GM18907 (cell line): ENCODE measurements around the gene OR6C65.
"Not testable (repeated sequence)": the region's sequence is repeated elsewhere in the genome, so short reads cannot be mapped to it uniquely, and the experiment has no call there.

Source experiments
- ATAC-seq: cut with Tn5 transposase; IDR thresholded peaks from one replicate; pipeline ENCODE4 v1.9.1; 2021; ENCODE audit warnings: mild to moderate bottlenecking, moderate library complexity; ENCODE audit not compliant: unreplicated experiment

The OR6C65 gene

GRCh38 chr12:55400229-55400628 lies at the start of gene OR6C65:
TSS of gene OR6C65 (plus strand) at chr12:55400529. CDS start at chr12:55400529, 0 bp downstream.
- ATAC-seq = no peak

GRCh38 chr12:55355338-55355737 lies 45.0 kb upstream of the OR6C65 start:
- ATAC-seq = not testable (repeated sequence)

DNA sequence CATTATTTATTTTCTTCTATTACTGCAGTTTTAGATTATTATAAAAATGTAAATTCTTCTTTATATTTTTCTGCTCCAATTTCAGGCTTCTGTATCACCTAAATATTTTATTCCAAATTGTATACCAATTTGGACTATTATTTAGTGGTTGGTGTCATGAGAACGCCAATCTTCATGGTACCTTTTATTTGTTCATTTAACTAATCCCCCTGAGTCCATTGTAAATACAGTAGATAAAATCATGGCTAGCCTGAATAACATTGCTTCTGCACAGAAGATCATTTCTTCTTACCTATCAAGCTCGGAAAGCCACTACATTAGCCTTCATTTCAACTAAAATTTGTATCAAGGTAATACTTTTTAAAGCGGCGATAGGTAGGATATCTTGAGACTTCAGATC lies 37.7 kb upstream of the OR6C65 start, which contains the start of gene OR6C75:
Gene OR6C75, plus strand, starts transcription at position 301 of the 400 bp plus-strand sequence. CDS start 2,136 bp downstream, outside the sequence.
- ATAC-seq = no peak

DNA sequence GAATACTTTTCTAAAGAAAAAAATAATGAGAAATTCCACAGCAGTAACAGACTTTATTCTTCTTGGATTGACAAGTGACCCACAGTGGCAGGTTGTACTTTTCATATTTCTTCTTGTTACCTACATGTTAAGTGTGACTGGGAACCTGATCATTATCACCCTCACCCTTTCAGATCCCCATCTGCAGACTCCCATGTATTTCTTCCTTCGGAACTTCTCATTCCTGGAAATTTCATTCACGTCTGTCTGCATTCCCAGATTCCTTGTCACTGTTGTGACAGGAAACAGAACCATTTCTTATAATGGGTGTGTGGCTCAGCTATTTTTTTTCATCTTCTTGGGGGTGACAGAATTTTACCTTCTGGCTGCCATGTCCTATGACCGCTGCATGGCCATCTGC lies 35.2 kb upstream of the OR6C65 start:
- no peak for ATAC-seq

- no peak for ATAC-seq
These were observed 27.8 kb upstream of the OR6C65 start for GRCh38 chr12:55372521-55372920.

- ATAC-seq = no peak
These were observed 14.4 kb upstream of the OR6C65 start for GRCh38 chr12:55385891-55386290.

DNA sequence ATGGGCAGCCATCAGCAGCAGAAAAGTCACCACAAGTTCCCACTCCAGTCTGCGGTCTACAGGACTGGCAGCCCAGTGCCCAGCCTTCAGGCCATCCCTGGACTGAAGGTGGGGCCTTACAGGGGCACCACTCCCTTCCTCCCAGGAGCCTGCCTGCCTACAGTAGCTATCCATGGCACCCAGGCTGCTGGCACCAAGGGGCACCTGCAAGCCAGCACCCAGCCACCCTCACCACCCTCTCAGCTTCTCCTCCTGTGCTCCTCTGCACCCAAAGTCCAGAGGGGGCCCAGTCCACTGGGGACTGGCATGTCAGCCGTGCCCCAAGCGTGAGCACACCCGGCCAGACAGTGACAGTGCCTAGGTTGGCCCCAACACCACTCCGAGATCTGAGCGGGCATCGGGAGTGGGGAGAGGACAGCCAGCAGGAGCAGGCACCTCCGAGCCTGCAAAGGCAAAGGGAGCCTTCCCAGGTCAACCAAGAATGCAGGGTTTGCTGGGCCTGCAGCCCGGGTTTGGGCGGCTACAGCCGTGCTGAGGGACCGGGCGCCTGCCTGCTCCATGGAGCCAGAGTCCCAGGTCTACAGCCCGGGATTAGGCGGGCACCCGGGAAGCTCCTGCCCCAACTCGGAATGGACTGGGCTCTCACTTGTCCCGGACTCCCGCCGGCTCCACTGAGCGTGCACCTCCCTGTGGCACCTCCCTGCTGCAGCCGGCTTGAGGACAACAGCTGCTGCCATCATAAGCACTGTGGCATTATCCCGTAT lies 8.1 kb upstream of the OR6C65 start:
- no peak for ATAC-seq

DNA sequence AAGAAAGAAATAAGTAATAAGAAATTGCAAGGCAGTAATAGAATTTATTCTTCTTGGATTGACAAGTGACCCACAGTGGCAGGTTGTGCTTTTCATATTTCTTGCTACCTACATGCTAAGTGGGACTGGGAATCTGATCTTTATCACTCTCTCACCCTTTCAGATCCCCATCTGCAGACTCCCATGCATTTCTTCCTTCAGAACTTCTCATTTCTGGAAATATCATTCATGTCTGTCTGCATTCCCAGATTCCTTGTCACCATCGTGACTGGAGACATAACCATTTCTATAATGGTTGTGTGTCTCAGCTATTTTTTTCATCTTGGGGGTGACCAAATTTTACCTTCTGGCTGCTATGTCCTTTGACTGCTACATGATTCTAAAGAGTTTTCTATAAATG lies 4.0 kb upstream of the OR6C65 start:
- ATAC-seq = no peak

GRCh38 chr12:55407866-55408265 lies 7.5 kb downstream of the OR6C65 start:
- no peak for ATAC-seq

DNA sequence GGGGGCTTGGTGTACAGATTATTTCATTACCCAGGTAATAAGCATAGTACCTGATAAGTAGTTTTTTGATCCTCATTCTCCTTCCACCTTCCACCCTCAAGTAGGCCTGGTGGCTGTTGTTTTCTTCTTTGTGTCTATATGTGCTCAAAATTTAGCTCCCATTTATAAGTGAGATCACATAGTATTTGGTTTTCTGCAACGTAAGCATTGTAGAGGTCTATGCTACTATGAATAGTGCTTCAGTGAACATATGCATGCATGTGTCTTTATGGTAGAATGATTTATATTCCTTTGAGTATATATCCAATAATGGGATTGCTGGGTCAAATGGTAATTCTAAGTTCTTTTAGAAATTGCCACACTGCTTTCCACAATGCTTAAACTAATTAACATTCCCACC lies 8.8 kb downstream of the OR6C65 start:
- not testable (repeated sequence) for ATAC-seq

- ATAC-seq = not testable (repeated sequence)
These were observed 11.8 kb downstream of the OR6C65 start for GRCh38 chr12:55412138-55412537.

DNA sequence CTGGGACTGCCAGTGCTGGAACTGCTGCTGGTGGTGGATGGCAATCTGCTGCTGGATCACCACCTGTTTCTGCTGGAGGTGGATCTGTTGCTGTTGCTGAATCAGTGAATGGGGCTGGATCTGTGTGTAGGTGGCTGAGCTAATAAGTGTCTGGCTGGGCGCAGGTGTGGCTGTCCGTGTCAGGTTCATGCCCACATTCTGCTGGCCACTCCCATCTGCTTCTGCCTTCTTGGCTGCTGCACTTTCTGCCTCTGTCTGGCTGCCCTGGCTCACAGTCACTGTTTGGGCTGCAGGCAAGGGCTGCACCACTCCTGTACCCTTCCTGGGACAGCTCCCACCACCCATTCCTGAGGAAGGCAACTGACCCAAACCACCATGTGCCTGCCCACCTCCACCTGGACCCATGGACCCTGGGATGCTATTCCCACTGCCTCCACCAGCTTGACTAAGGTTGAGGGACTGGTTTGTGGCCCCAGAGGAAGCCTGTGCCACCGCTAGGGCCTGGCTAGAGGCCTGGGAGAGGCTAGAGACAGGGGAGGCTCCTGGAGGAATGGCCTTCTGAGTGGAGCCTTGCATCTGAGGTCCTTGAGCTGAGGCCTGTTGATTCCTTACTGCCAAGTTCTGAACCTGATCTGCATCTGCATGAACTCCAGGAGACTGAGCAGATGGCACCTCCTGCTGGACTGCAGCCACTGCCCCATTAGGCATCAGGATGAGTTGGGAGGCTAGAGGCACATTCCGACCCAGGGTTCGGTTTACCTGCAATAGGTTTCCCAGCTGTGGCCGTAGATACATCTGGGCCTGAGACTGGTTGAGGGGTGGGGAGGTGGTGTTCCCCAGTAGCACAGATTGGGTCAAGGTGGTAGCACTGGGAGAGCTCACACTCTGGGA lies 13.4 kb downstream of the OR6C65 start:
- ATAC-seq = not testable (repeated sequence)

DNA sequence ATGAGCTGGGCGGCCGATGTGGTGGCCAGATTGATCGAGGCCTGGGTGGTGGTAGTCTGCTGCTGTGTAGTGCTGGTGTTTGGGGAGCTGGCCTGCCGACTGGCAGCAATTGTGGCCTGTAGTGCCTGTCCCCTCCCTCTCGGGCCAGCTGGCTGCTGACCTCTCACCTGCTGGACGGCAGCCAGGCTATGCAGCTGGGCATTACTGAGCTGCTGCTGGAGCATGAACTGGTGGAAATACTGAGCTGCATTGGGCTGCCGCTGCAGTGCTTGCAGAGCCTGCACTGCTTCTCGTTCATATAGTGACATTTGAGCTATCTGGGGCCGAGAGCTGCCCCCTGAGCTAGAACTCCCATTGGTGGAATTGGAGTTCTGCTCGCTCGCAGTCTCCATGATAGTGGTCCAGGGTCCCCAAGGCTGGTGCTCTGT lies 14.1 kb downstream of the OR6C65 start:
- ATAC-seq = not testable (repeated sequence)

- not testable (repeated sequence) for ATAC-seq
These were observed 14.6 kb downstream of the OR6C65 start for GRCh38 chr12:55414889-55415288.

DNA sequence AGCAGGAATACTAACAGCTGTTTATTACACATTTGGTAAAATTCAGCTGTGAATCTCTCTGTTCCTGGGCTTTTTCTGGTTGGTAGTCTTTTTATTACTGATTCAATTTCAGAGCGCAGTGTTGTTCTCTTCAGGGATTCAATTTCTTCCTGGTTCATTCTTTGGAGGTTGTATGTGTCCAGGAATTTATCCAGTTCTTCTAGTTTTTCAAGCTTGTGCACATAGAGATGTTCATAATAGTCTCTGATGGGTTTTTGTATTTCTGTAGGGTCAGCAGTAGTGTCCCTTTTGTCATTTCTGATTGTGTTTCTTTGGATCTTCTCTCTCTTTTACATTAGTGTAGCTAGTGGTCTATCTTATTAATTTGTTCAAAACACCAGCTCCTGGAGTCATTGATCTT lies 16.6 kb downstream of the OR6C65 start:
- no peak for ATAC-seq

GRCh38 chr12:55420307-55420962 lies 20.1 kb downstream of the OR6C65 start:
- no peak for ATAC-seq

GRCh38 chr12:55425954-55426353 lies 25.6 kb downstream of the OR6C65 start, which contains the start of gene OR6C76:
TSS of gene OR6C76 (plus strand) at chr12:55426254. CDS start at chr12:55426254, 0 bp downstream.
- no peak for ATAC-seq

DNA sequence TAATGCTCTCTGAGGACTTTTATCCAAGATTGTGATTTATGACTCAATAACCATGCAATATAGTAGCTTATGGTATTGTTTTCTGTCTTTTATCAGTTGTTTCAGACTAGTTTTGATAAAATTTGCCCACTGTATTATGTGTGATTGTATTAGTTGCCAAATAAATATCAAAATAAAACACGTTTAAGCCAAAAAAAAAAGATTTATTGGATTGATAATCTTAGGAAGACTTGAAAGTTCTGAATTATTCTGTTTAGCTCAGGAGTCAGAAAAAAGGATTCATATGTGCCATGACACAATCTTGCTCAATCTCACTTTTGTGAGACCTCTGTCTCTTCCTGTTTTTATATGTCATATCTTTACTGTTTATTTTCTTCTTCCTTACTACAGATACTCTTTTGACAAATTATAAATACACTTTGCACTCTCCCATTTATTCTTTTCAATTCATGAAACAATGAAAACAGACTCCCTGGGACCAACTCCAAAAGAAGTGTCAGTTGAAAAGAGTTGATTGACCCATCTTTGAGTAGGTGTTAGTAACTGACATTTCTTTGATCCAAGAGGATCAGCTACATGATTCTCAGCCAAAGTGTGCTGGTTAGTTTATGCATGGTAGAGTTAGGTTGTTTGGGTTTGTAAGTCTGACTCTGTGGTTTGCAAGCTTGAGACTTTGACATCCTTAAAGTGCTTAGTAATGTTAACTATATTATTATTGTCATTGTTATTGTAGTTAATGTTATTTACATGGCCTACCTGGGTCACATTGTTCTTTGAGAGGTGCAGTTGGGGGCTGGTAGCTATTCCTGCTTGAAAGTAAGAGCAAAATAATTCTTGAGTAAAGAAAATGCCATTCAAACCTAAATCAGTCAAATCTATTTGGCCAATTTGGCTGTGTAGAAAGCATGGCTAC lies 28.3 kb downstream of the OR6C65 start:
- no peak for ATAC-seq

GRCh38 chr12:55441233-55441632 lies 40.9 kb downstream of the OR6C65 start:
- not testable (repeated sequence) for ATAC-seq

DNA sequence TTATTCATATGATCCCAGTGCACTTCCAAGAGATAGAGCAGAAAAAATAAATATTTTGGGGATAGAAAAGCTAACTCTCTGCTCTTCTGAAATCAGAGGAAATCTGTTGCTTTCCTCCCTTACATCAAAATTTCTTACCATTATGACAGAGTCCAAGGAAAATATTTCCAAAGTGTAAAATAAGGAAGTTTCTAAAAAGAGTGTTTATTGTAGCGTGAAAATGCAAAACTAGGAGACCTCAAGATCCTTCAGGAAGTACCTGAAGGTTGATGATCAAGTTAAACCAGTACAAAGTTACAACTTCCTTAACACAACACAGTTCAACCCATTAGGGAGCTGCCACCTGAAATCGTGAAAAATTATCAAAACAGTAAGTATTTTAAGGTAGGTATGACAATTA lies 43.4 kb downstream of the OR6C65 start, which contains the start of gene OR6C2:
Gene OR6C2, plus strand, starts transcription at position 301 of the 400 bp plus-strand sequence. CDS start 8,138 bp downstream, outside the sequence.
- ATAC-seq = no peak
